ENCODE results near the gene BMP3. TPM values are rescaled to one million over a fixed set of nuclear protein-coding genes. Genes with fewer than 3 reads are reported as not detected.

The BMP3 gene
- total and polyA plus RNA-seq, 4 donors = 0.47 TPM; not detected in 3

- WGBS = 90% methylated on average over 4 of the region's 4 CpGs
- Histone ChIP-seq H3K27ac (ENCODE audit: low read depth in 1 of 2, low read length in 2 of 2) (no peak overlapping the region), H3K36me3 (ENCODE audit: control insufficient read depth in 4 of 4, insufficient read depth in 3 of 4, low read depth in 1 of 4, low read length in 3 of 4) (no peaks in the 10 kb centered on the region), H3K9ac (ENCODE audit: low read depth in 1 of 2, low read length in 2 of 2) (no peak overlapping the region), H3K9me3 (ENCODE audit: control insufficient read depth in 4 of 4, low read length in 3 of 4) (no peaks in the 10 kb centered on the region), H3K4me3 (ENCODE audit: low read depth in 1 of 3, low read length in 3 of 3) (no peak overlapping the region), H3K27me3 (ENCODE audit: control insufficient read depth in 4 of 4, insufficient read depth in 4 of 4, low read length in 3 of 4) (no peaks in the 10 kb centered on the region), H3K4me1 (ENCODE audit: control insufficient read depth in 4 of 4, insufficient read depth in 4 of 4, low read length in 3 of 4) (peaks cover 0 to 11% (median 9%) of the 10 kb centered on the region in 4 donors)
- no peak for DNase-seq (ENCODE audit: low spot score)
- TF ChIP-seq, protein P1, sequence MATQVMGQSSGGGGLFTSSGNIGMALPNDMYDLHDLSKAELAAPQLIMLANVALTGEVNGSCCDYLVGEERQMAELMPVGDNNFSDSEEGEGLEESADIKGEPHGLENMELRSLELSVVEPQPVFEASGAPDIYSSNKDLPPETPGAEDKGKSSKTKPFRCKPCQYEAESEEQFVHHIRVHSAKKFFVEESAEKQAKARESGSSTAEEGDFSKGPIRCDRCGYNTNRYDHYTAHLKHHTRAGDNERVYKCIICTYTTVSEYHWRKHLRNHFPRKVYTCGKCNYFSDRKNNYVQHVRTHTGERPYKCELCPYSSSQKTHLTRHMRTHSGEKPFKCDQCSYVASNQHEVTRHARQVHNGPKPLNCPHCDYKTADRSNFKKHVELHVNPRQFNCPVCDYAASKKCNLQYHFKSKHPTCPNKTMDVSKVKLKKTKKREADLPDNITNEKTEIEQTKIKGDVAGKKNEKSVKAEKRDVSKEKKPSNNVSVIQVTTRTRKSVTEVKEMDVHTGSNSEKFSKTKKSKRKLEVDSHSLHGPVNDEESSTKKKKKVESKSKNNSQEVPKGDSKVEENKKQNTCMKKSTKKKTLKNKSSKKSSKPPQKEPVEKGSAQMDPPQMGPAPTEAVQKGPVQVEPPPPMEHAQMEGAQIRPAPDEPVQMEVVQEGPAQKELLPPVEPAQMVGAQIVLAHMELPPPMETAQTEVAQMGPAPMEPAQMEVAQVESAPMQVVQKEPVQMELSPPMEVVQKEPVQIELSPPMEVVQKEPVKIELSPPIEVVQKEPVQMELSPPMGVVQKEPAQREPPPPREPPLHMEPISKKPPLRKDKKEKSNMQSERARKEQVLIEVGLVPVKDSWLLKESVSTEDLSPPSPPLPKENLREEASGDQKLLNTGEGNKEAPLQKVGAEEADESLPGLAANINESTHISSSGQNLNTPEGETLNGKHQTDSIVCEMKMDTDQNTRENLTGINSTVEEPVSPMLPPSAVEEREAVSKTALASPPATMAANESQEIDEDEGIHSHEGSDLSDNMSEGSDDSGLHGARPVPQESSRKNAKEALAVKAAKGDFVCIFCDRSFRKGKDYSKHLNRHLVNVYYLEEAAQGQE (IDR thresholded peaks at IDR 0.05) = no peak
- no peak for TF ChIP-seq FOXA2 (IDR thresholded peaks at IDR 0.05)
- TF ChIP-seq JUND (IDR thresholded peaks at IDR 0.05) = no peak
- TF ChIP-seq HNF4A (conservative IDR thresholded peaks at IDR 0.05) = no peak
- TF ChIP-seq EGR1 (IDR thresholded peaks at IDR 0.05; ENCODE audit: low read depth in 2 of 2) = no peak
- no peak for TF ChIP-seq HNF4G (IDR thresholded peaks at IDR 0.05)
- no peak for TF ChIP-seq TAF1 (conservative IDR thresholded peaks at IDR 0.05)
- no peak for TF ChIP-seq RAD21 (IDR thresholded peaks at IDR 0.05)
- TF ChIP-seq, protein P2, sequence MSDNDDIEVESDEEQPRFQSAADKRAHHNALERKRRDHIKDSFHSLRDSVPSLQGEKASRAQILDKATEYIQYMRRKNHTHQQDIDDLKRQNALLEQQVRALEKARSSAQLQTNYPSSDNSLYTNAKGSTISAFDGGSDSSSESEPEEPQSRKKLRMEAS (IDR thresholded peaks at IDR 0.05) = no peak
- no peak for TF ChIP-seq SP1 (IDR thresholded peaks at IDR 0.05)
- TF ChIP-seq, protein P3, sequence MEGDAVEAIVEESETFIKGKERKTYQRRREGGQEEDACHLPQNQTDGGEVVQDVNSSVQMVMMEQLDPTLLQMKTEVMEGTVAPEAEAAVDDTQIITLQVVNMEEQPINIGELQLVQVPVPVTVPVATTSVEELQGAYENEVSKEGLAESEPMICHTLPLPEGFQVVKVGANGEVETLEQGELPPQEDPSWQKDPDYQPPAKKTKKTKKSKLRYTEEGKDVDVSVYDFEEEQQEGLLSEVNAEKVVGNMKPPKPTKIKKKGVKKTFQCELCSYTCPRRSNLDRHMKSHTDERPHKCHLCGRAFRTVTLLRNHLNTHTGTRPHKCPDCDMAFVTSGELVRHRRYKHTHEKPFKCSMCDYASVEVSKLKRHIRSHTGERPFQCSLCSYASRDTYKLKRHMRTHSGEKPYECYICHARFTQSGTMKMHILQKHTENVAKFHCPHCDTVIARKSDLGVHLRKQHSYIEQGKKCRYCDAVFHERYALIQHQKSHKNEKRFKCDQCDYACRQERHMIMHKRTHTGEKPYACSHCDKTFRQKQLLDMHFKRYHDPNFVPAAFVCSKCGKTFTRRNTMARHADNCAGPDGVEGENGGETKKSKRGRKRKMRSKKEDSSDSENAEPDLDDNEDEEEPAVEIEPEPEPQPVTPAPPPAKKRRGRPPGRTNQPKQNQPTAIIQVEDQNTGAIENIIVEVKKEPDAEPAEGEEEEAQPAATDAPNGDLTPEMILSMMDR (IDR thresholded peaks at IDR 0.05; ENCODE audit: low read depth, low read length, missing input control) = no peak
- TF ChIP-seq NR2F2 (IDR thresholded peaks at IDR 0.05) = no peak
- no peak for TF ChIP-seq GABPA (IDR thresholded peaks at IDR 0.05 in 1 of 2, conservative IDR thresholded peaks at IDR 0.05 in 1 of 2)
- no peak for TF ChIP-seq RXRA (IDR thresholded peaks at IDR 0.05)
- no peak for TF ChIP-seq YY1 (IDR thresholded peaks at IDR 0.05)
- no peak for TF ChIP-seq ZBTB33 (IDR thresholded peaks at IDR 0.05)
- TF ChIP-seq, protein P4, sequence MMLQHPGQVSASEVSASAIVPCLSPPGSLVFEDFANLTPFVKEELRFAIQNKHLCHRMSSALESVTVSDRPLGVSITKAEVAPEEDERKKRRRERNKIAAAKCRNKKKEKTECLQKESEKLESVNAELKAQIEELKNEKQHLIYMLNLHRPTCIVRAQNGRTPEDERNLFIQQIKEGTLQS (IDR thresholded peaks at IDR 0.05) = no peak
Observed at GRCh38 chr4:81049330-81049729, 18.8 kb downstream of the BMP3 start.
